ENCODE measurements around the gene SAP30. TPM values are rescaled to one million over a fixed set of nuclear protein-coding genes. Genes with fewer than 3 reads are reported as not detected.

Gene SAP30
- total RNA-seq, 1 experiment from 2014 or later, result 42.6 TPM

- in situ Hi-C loops (cut with HindIII; ENCODE audit: low pct_unique_long_range_greater_than_20kb, low sequenced_read_pairs), result no loop called here
Measured at GRCh38 chr4:173405840-173406606, 35.3 kb downstream of the SAP30 start.

GRCh38 chr4:173410079-173410478, 39.3 kb downstream of the SAP30 start:
- DNase-seq (ENCODE audit: low read depth), result no peak
- in situ Hi-C loops (cut with HindIII; ENCODE audit: low pct_unique_long_range_greater_than_20kb, low sequenced_read_pairs), result no loop called here

More at GRCh38 chr4:173405840-173406606, 35.3 kb downstream of the SAP30 start:
- DNase-seq (ENCODE audit: low read depth), result no peak

GRCh38 chr4:173411106-173411693, 40.4 kb downstream of the SAP30 start:
- in situ Hi-C loops (cut with HindIII; ENCODE audit: low pct_unique_long_range_greater_than_20kb, low sequenced_read_pairs), result no loop called here
- no peak for DNase-seq (ENCODE audit: low read depth)

GRCh38 chr4:173413036-173413435, 42.3 kb downstream of the SAP30 start:
- no peak for DNase-seq (ENCODE audit: low read depth)
- in situ Hi-C loops (cut with HindIII; ENCODE audit: low pct_unique_long_range_greater_than_20kb, low sequenced_read_pairs), result no loop called here

- DNase-seq (ENCODE audit: low read depth), result no peak
- in situ Hi-C loops (cut with HindIII; ENCODE audit: low pct_unique_long_range_greater_than_20kb, low sequenced_read_pairs), result no loop called here
Measured at GRCh38 chr4:173414456-173414855, 43.7 kb downstream of the SAP30 start.

- no peak for DNase-seq (ENCODE audit: low read depth)
- in situ Hi-C loops (cut with HindIII; ENCODE audit: low pct_unique_long_range_greater_than_20kb, low sequenced_read_pairs), result no loop called here
Measured at GRCh38 chr4:173415092-173415491, 44.3 kb downstream of the SAP30 start.

GRCh38 chr4:173415885-173416653, 45.3 kb downstream of the SAP30 start:
- in situ Hi-C loops (cut with HindIII; ENCODE audit: low pct_unique_long_range_greater_than_20kb, low sequenced_read_pairs), result no loop called here
- DNase-seq (ENCODE audit: low read depth), result no peak

- DNase-seq (ENCODE audit: low read depth), result no peak
- in situ Hi-C loops (cut with HindIII; ENCODE audit: low pct_unique_long_range_greater_than_20kb, low sequenced_read_pairs), result no loop called here
Measured at GRCh38 chr4:173417833-173418232, 47.1 kb downstream of the SAP30 start.

- DNase-seq (ENCODE audit: low read depth), result no peak
- in situ Hi-C loops (cut with HindIII; ENCODE audit: low pct_unique_long_range_greater_than_20kb, low sequenced_read_pairs), result no loop called here
Measured at GRCh38 chr4:173418639-173419038, 47.9 kb downstream of the SAP30 start.

GRCh38 chr4:173420324-173420752, 49.6 kb downstream of the SAP30 start:
- DNase-seq (ENCODE audit: low read depth), result peak; percentile 13
- in situ Hi-C loops (cut with HindIII; ENCODE audit: low pct_unique_long_range_greater_than_20kb, low sequenced_read_pairs), result no loop called here

- in situ Hi-C loops (cut with HindIII; ENCODE audit: low pct_unique_long_range_greater_than_20kb, low sequenced_read_pairs), result no loop called here
- DNase-seq (ENCODE audit: low read depth), result no peak
Measured at GRCh38 chr4:173420801-173421200, 50.0 kb downstream of the SAP30 start.

- no peak for DNase-seq (ENCODE audit: low read depth)
- in situ Hi-C loops (cut with HindIII; ENCODE audit: low pct_unique_long_range_greater_than_20kb, low sequenced_read_pairs), result no loop called here
Measured at GRCh38 chr4:173424899-173425805, 54.4 kb downstream of the SAP30 start.

GRCh38 chr4:173426064-173426463, 55.3 kb downstream of the SAP30 start:
- in situ Hi-C loops (cut with HindIII; ENCODE audit: low pct_unique_long_range_greater_than_20kb, low sequenced_read_pairs), result no loop called here
- no peak for DNase-seq (ENCODE audit: low read depth)

Other genes with a start within 250 kb of the SAP30 start
- gene GALNT7, start 202.1 kb upstream of the SAP30 start, total RNA-seq (2014; rRNA removed; shearing (Covaris generic); ENCODE audit: low replicate concordance), result 19.3 and 31.6 TPM in 2 replicates
- gene HMGB2, start 36.6 kb upstream of the SAP30 start, total RNA-seq (2014; rRNA removed; shearing (Covaris generic); ENCODE audit: low replicate concordance), result 196 and 317 TPM in 2 replicates
- not detected in 2 replicates for gene SCRG1, start 28.2 kb downstream of the SAP30 start, total RNA-seq (2014; rRNA removed; shearing (Covaris generic); ENCODE audit: low replicate concordance)
- not detected in 2 replicates for gene HAND2, start 159.3 kb downstream of the SAP30 start, total RNA-seq (2014; rRNA removed; shearing (Covaris generic); ENCODE audit: low replicate concordance)

Measured in Caki2 (cell line).